ENCODE results near the gene SCAMP2.

DNA sequence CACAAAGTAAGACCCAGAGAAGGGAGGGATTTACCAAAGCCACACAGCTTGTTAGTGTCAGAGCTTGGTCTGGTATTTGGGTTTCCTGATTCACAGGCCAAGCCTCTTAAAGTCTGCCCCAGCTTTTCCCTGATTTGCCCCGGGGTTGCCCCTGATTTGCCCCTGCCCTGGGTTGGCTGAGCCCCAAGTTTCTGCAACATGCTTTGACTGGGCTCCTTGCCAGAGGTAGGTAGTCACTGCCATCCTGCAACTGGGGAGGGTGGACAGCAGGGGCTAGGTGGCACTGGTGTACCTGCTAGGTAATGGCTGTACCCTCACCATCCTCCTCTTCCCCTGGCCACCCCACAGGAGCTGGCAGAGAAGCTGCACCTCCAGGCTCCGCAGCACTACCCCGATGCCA, 19.1 kb upstream of the SCAMP2 start:
- TF ChIP-seq CTCF (IDR thresholded peaks at IDR 0.05 in 4 of 5, conservative IDR thresholded peaks at IDR 0.05 in 1 of 5) (no peak), POLR2A (IDR thresholded peaks at IDR 0.05) (no peak)

Data from gastrocnemius medialis (tissue), 4 donors.